ENCODE results near the gene PPIB.
"Not testable (repeated sequence)": the region's sequence is repeated elsewhere in the genome, so short reads cannot be mapped to it uniquely, and the experiment has no call there.

PPIB gene

DNA sequence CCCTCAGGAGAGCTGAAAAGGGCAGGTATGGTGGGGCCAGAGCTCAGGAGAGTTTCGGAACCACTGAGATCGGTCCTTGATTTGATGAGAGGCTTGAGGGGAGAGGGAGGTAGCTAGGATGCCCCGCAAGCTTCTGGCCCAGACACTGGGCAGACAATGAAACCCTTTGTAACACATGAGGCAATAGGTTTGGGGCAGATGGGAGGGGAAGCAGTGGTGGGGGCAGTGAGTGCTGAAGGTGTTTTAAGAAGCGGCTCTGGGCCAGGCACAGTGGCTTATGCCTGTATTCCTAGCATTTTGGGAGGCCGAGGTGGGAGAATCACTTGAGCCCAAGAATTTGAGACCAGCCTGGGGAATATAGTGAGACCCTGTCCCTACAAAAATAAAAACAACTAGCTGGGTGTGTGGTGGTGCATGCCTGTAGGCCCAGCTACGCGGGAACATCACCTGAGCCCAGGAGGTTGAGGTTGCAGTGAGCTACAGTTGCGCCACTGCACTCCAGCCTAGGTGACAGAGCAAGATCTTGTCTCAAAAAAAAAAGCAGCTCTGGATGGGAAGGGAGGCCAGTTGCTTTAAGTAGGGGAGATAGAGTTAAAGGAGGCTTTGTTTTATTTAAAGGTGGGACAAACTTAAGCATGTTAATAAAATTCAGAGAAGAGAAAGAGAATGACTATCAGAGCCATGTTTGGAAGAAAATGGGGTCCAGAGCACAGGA lies 20.9 kb downstream of the PPIB start:
- DNase-seq (ENCODE audit: low read depth): no peak

GRCh38 chr15:64138331-64138941 lies 24.4 kb downstream of the PPIB start:
- no peak for DNase-seq (ENCODE audit: low read depth)

GRCh38 chr15:64137226-64137833 lies 25.5 kb downstream of the PPIB start:
- no peak for DNase-seq (ENCODE audit: low read depth)

DNA sequence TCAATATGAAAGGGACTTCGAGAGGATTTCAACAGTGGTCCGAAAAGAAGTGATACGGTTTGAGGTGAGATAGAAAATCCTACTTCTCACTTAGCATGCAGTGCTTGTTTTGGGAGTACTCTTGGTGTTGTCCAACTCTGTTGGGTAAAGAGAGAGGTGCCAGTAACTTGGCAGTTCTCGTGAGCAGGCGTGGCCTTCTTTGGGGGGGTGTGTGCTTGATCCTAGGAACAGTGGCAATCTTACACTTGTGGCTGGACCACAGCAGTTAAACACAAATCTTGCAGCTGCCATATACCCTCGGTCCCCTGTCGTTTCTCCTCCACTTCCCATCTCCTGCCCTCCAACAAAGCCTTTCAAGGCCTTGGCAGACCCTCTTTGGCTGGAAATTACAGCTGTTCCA lies 26.5 kb downstream of the PPIB start:
- no peak for DNase-seq (ENCODE audit: low read depth)

GRCh38 chr15:64134345-64134829 lies 28.4 kb downstream of the PPIB start:
- DNase-seq (ENCODE audit: low read depth): no peak

DNA sequence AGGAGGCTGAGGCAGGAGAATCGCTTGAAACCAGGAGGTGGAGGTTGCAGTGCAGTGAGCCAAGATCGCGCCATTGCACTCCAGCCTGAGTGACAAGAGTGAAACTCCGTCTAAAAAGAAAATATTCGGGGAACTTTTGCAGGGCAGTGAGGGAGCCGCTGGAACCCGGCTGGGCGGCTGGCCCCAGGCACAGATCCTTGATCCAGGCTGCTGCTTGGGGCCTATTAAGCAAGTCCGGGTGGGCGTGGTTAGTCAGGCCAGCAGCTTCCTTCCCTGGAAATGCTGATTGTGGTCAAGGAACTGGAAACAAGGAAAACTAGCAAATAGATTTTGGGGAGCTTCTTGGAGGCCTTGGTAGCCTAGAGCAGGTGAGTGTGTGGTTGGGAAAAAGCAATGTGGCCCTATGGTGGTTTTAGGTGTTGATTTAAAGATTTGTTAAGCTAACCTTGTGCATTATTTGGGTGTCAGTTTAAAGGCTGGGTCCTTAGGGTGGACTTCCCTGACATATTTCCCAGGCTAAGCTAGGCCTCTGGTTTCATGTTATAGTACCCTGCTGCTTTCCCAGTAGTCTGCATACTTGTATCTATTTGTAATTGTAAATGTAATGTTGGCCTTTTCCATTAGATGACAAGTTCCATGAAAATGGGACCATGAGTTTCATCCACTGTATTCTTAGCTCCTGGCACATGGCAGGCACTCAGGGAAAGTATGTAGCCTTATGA lies 29.0 kb downstream of the PPIB start:
- DNase-seq (ENCODE audit: low read depth): no peak

- no peak for DNase-seq (ENCODE audit: low read depth)
Observed at GRCh38 chr15:64132217-64132616, 30.6 kb downstream of the PPIB start.

DNA sequence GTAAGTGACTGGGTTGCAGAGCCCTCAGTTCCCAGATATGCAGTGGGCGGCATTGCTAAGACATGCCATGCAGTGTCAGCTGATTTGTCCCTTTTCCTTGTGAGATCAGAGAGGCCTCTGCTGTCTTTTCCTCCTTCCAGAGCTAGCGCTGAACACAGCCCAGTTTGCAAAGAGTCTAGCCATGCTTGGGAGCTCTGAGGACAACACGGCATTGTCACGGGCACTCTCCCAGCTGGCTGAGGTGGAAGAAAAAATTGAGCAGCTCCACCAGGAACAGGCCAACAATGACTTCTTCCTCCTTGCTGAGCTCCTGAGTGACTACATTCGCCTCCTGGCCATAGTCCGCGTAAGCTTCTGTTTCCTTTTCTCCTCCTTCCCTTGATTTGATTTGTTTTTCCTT lies 31.3 kb downstream of the PPIB start:
- no peak for DNase-seq (ENCODE audit: low read depth)

DNA sequence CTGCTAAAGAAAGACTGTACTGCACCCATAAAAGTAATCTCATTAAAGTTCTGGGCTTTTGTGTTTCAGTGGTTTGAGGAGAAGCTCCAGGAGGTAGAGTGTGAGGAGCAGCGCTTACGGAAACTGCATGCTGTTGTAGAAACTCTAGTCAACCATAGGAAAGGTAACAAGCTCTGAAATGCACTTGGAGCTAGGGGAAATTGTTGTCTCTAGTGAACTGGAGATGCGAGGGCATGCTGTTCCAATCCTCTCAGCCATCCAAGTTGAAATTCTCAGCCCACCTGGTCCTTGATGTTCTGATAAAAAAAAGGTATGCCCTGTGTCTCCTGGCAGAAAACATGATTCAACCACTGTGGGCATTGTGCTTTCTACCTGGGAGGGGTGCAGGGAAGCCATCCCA lies 32.7 kb downstream of the PPIB start:
- no peak for DNase-seq (ENCODE audit: low read depth)

- DNase-seq (ENCODE audit: low read depth): no peak
Observed at GRCh38 chr15:64127521-64128270, 35.1 kb downstream of the PPIB start.

DNA sequence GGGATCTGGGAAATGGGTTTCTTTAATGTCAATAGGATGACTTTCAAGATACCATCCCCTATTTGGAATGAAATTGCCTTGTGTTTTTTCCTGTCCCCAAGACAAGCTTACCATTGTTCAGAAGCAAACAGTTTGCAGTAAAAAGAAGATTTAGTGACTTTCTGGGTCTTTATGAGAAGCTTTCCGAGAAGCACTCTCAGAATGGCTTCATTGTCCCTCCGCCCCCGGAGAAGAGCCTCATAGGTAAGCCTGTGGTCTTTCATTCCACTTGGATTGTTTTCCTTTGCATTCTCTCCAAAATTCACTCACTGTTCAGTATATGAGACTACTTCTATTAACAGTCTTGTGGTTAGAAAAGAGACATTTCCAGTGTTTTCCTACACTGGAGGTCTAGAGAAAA lies 36.8 kb downstream of the PPIB start:
- no peak for DNase-seq (ENCODE audit: low read depth)

- DNase-seq (ENCODE audit: low read depth): no peak
Observed at GRCh38 chr15:64122936-64123351, 39.9 kb downstream of the PPIB start.

- DNase-seq (ENCODE audit: low read depth): no peak
Observed at GRCh38 chr15:64122444-64122843, 40.4 kb downstream of the PPIB start.

DNA sequence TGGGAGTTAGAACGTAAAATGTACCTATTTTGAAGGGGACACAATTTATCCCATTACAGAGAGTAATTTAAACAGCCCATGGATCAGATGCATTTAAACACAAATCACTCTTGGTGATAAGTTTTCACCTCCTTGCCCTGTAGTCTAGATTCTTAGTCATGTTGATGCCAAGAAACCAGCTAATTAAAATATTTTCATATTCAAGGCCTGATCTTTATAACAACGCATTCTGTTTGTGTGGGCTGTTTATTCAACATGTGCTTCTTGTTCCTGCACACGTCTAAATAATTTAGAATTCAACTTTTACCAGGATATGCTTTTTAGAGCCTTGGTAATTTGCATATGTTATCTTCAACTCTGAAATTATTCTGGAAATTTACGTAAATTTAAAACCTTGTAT lies 41.2 kb downstream of the PPIB start:
- no peak for DNase-seq (ENCODE audit: low read depth)

- not testable (repeated sequence) for DNase-seq (ENCODE audit: low read depth)
Observed at GRCh38 chr15:64120322-64120721, 42.5 kb downstream of the PPIB start.

DNA sequence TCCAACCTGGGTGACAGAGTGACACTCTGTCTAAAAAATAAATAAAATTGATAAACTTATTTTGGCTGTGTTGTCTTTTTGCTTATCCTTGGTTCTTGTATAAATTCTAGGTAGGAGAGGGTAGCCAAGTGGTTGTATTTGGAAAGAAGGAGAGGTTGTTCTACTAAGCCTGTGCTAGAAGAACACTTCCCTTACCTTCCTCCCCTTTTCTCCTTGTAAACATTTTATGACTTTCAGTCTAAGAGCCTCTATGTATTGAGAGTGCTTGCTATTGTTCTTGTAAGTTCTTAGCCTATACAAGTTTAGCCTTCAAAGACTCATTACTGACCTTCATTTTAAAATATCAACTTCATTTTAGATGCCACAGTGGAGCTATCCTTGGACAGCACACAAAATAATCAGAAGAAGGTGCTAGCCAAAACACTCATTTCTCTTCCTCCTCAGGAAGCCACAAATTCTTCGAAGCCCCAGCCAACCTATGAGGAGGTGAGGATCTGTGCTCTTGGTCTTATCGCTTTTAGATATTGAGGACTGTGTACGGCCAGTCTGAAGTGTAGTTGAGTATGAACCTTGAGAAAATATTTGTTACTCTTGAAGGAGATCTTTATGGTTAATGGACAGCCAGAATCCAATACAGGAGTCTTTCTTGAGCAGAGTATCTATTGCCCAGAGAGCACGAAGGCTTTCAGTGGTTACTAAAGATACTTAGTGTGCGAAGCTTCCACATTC lies 44.9 kb downstream of the PPIB start:
- DNase-seq (ENCODE audit: low read depth): no peak

DNA sequence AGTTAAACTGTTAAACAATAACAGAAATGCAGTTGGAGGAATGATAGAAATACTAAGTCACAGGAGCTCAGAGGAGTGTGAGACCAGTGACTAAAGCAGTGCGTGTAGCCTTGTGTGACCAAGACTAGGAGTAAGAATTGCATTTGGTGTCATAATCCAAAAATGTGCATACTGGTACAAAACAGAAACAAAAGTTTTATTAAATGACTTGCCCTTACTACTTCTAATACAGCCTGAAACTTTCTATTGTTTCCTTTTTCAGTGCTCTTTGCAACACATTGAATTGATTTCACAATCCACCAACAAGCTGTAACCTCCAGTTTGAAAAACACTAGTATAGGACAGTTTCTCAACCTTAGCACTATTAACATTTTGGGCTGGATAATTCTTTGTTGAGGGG lies 49.9 kb downstream of the PPIB start:
- no peak for DNase-seq (ENCODE audit: low read depth)

- no peak for DNase-seq (ENCODE audit: low read depth)
Observed at GRCh38 chr15:64112073-64112772, 50.6 kb downstream of the PPIB start.

GRCh38 chr15:64111679-64112050 lies 51.2 kb downstream of the PPIB start:
- no peak for DNase-seq (ENCODE audit: low read depth)

DNA sequence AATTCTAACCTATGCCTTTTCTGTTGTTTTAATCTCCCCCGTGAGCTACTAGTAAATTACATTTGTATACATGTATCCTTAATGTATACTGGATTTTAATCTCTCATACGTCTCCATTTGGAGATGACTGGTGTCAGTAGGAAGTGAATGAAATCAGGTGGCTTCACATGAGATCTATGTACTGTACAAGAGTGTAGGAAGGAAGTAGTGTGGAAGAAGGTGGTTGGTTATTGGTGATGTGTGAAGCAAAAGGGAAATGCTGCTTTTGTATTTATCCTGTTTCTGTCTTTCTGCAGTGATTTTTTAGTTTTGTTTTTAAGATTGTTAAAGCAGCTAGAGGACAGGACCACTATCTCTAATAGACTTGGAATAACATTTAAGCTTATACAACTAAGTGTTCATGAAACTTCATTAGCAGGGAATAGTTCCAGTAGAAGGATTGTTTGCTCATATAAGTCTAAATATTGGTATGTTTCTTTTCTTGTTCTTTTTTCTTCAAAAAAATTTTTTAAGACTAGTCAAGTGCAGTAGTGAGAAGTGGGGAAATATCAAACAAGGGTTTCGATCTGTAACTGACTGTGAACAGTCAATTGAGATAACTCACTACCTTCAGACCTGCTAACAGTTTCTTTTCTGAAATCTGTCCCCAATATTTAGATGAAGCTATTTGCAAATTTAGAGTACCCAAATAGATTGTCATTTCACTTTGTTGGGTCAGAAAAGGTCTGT lies 51.7 kb downstream of the PPIB start:
- DNase-seq (ENCODE audit: low read depth): no peak

Data from CMK (cell line).